KMS-11 (cell line): ENCODE results near the gene EEF1AKMT3.
A peak's percentile ranks its signal among the peaks of the same experiment; 100 is the strongest.

ENCODE experiments used
- H2AFZ ChIP-seq: fragments of 200-600 bp; sonication (generic); 2 replicates; pipeline ENCODE4 v1.6.1; 2016; ENCODE audit warnings: antibody characterized with exemption, mixed run types, low read depth
- H3K27ac ChIP-seq: fragments of 200-600 bp; sonication (generic); 2 replicates; pipeline ENCODE4 v1.6.1; 2016; ENCODE audit warnings: mild to moderate bottlenecking, mixed run types
- H3K27me3 ChIP-seq: fragments of 200-600 bp; sonication (generic); 2 replicates; pipeline ENCODE4 v1.6.1; 2017; ENCODE audit warnings: mild to moderate bottlenecking, low read depth, mixed run types, moderate library complexity; ENCODE audit not compliant: insufficient read depth
- H3K36me3 ChIP-seq: fragments of 200-600 bp; sonication (generic); 2 replicates; pipeline ENCODE4 v1.6.1; 2017; ENCODE audit warnings: mild to moderate bottlenecking, mixed run types; ENCODE audit not compliant: insufficient read depth
- H3K4me1 ChIP-seq: fragments of 200-600 bp; sonication (generic); 2 replicates; pipeline ENCODE4 v1.6.1; 2016; ENCODE audit warnings: mild to moderate bottlenecking, low read depth, mixed run types; ENCODE audit not compliant: poor library complexity, severe bottlenecking
- H3K4me2 ChIP-seq: fragments of 200-600 bp; sonication (generic); 2 replicates; pipeline ENCODE4 v1.7.0; 2016; ENCODE audit warnings: mild to moderate bottlenecking, mixed run types
- H3K4me3 ChIP-seq: fragments of 200-600 bp; sonication (generic); IDR thresholded peaks from 2 replicates; pipeline ENCODE4 v1.6.1; 2017; ENCODE audit warnings: low read depth, low read length, mixed read lengths; ENCODE audit not compliant: insufficient read depth
- H3K79me2 ChIP-seq: fragments of 200-600 bp; sonication (generic); 2 replicates; pipeline ENCODE4 v1.6.1; 2016; ENCODE audit warnings: low read depth, mixed run types; ENCODE audit not compliant: insufficient read depth
- H3K9ac ChIP-seq: fragments of 200-600 bp; sonication (generic); 2 replicates; pipeline ENCODE4 v1.6.1; 2016; ENCODE audit warnings: mild to moderate bottlenecking, mixed run types
- H4K20me1 ChIP-seq: fragments of 200-600 bp; sonication (generic); 2 replicates; pipeline ENCODE4 v1.6.1; 2016; ENCODE audit warnings: mild to moderate bottlenecking, mixed run types; ENCODE audit not compliant: insufficient read depth
- TF ChIP-seq, protein P1 (sequence below): fragments of 200-600 bp; sonication (generic); conservative IDR thresholded peaks from 2 replicates; pipeline ENCODE4 v1.6.1; 2017; ENCODE audit warnings: low read depth, mild to moderate bottlenecking, antibody characterized with exemption, low read length, moderate library complexity, mixed read lengths

EEF1AKMT3 gene

DNA sequence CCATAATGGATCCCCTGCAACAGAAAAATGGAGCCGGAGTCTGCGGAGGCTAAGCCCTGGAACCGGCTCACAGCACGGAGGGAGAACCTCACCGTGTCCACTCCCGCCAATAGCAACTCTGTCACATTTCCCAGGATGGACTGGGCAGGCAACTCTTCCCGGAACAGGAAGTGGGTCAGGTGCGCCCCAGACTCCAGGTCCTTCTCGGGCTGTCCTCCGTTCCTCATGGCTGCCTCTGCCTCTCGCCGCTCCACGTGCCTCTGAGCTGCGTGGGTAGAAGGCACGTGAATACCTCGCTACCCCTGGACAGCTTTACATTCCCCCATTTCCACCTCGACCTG lies 7.8 kb upstream of the EEF1AKMT3 start:
- peak overlapping the region; percentile 55 for H3K9ac ChIP-seq
- H2AFZ ChIP-seq = peak overlapping the region; percentile 83

DNA sequence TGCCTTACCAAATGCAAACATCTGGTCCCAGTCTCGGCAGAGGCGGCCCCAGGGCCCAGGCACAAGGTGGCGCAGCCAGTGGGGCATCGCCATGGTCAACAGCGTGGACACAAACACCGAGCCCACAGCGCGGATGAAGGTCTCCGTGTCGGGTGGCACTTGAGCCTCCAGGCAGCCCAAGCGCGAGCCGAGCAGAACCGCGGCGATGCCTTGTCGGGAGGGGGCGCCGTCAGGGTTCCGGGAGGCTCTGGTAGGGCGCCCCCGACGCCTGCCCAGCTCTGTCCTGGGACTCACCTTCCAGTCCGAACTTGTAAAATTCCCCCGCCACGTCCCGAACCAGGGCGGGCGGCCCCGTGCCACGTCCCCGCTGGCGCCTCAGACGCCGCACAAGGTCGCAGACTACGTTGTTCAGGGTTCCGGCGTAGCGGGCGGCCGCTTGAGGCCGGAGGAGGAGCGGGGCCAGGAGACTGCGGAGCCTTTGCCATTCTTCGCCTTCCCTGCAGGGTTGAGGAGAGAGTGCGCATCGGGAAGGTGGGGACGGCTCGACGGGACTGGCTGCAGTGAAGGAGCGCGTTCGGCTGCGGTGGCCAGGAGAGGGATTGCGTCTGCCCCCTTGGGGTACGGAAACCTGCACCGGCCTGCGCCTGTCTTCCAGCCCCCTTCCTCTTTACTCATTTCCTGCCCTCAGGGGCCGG lies 7.3 kb upstream of the EEF1AKMT3 start:
- Histone ChIP-seq H3K4me2 (peak overlapping the region; percentile 73), H3K27ac (0 out of 2 replicates have a peak overlapping the region, but pooled peaks have one; percentile 4), H3K9ac (peak overlapping the region; percentile 55)

More for the DNA sequence above, 7.8 kb upstream of the EEF1AKMT3 start:
- Histone ChIP-seq H3K4me2 (peak overlapping the region; percentile 73), H3K79me2 (no peaks in the 10 kb centered on the region), H3K4me3 (no peak overlapping the region), H3K27me3 (peaks cover 18% of the 10 kb centered on the region), H4K20me1 (no peaks in the 10 kb centered on the region), H3K4me1 (peaks cover 6% of the 10 kb centered on the region), H3K27ac (no peak overlapping the region), H3K36me3 (no peaks in the 10 kb centered on the region)
- TF ChIP-seq, protein P1, sequence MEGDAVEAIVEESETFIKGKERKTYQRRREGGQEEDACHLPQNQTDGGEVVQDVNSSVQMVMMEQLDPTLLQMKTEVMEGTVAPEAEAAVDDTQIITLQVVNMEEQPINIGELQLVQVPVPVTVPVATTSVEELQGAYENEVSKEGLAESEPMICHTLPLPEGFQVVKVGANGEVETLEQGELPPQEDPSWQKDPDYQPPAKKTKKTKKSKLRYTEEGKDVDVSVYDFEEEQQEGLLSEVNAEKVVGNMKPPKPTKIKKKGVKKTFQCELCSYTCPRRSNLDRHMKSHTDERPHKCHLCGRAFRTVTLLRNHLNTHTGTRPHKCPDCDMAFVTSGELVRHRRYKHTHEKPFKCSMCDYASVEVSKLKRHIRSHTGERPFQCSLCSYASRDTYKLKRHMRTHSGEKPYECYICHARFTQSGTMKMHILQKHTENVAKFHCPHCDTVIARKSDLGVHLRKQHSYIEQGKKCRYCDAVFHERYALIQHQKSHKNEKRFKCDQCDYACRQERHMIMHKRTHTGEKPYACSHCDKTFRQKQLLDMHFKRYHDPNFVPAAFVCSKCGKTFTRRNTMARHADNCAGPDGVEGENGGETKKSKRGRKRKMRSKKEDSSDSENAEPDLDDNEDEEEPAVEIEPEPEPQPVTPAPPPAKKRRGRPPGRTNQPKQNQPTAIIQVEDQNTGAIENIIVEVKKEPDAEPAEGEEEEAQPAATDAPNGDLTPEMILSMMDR = no peak

DNA sequence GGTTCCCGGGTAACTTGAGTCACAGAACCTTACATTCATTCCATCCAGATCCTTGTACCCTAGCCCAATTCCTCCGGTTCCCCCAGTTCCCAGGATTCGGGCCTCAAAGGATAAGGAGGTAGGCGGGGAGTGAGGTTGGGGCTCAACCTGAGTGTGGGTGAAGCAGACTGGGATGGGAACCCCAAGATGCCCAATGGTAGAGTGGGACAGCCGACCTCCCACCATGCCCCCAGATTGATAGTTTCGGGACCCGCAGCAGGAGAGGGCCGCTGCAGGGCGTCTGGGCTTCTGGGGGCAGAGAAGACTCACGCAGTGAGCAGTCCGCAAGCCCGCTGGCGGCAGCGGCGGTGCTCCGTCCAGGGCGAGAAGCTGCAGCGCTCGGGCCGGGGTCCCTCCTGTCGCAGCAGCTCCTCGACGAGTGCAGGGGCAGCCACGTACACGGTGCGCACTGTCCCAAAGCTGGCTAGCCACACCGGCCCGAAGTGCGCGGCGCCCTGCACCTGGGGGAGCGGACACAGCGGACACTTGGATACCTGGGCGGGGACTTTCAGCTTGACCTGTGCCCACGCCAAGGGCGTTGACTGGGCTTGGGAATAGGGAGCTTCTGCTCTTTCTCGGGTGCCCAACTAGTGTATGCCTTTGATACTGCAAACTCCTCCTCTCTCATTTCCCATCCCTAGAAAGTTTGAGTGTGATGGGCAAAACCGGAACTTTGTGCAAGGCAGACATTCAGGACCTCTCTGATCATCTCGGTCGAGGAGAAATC lies 6.5 kb upstream of the EEF1AKMT3 start:
- Histone ChIP-seq H3K27me3 (peaks cover 18% of the 10 kb centered on the region), H4K20me1 (no peaks in the 10 kb centered on the region), H3K36me3 (no peaks in the 10 kb centered on the region; the same call in 1 of the 2 replicates), H3K4me3 (no peak overlapping the region), H3K4me2 (peak overlapping the region; percentile 73), H3K79me2 (peaks cover 6% of the 10 kb centered on the region; the same call in 1 of the 2 replicates), H3K9ac (peak overlapping the region; percentile 55; the same call in 1 of the 2 replicates), H3K4me1 (peaks cover 13% of the 10 kb centered on the region), H3K27ac (no peak overlapping the region), H2AFZ (peak overlapping the region; percentile 83)
- TF ChIP-seq, protein P1 = no peak

More for the DNA sequence above, 7.3 kb upstream of the EEF1AKMT3 start:
- Histone ChIP-seq H2AFZ (peak overlapping the region; percentile 83), H3K27me3 (peaks cover 18% of the 10 kb centered on the region), H3K4me1 (peaks cover 6% of the 10 kb centered on the region), H3K36me3 (no peaks in the 10 kb centered on the region), H3K79me2 (no peaks in the 10 kb centered on the region), H4K20me1 (no peaks in the 10 kb centered on the region), H3K4me3 (no peak overlapping the region)
- TF ChIP-seq, protein P1 = peak; percentile 59

DNA sequence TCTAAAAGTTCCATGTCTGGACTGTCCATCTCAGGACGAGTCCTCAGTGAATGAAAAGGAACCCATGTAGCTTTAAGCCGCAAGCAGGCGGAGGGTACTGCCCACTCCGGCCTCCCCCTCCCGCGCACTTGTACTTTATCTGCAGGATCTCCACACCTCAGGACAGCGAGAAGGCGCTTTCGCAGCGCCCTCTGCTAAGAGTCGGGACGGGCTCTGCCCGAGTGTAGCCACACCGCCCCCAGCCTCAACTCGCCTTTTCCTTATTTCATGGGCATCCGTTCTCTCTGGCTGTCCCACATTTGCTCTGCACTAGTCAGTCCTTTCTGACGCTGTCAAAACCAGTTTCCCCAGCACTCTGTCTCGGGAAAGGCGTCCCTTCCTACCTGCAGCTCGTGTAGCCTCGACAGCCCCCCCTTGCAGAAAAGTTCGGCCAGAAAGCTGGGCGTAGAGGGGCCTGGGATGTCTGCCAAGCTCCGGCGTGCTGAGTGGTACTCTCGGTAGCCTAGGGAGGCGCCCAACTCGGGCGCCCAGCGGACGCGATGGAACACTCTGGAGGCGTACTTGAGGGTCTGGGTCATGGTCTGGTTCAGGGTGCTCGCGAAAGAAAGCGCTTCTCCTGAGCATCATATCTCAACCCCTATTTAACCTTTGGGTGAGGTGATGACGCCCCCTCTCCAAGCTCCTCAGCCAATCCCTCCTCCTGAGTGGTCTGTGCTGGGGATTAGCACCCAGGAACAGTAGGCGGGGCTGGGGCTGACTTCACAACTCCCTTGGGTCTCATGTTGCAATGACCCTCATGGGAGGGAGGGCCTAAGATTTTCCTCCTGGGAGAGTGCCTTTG lies 5.7 kb upstream of the EEF1AKMT3 start, which contains the start of gene CYP27B1:
Gene CYP27B1, minus strand, starts transcription at position 615 of the 841 bp plus-strand sequence. Its CDS starts 37 bp downstream, at position 578.
- Histone ChIP-seq H3K79me2 (peaks cover 9% of the 10 kb centered on the region; the same call in 1 of the 2 replicates), H4K20me1 (no peaks in the 10 kb centered on the region), H3K4me1 (peaks cover 18% of the 10 kb centered on the region), H3K4me3 (no peak within 1 kb of the TSS), H3K36me3 (no peaks in the 10 kb centered on the region; the same call in 1 of the 2 replicates), H3K27me3 (peaks cover 18% of the 10 kb centered on the region), H3K9ac (no peak within 1 kb of the TSS), H3K4me2 (no peak within 1 kb of the TSS; the same call in 1 of the 2 replicates), H3K27ac (no peak within 1 kb of the TSS), H2AFZ (no peak within 1 kb of the TSS)
- TF ChIP-seq, protein P1 = no peak
